ENCODE data around the gene MAP3K15.

MAP3K15 gene

GRCh38 chrX:19555683-19556082, 40.4 kb upstream of the MAP3K15 start:
- Histone ChIP-seq H3K4me3 (no peak overlapping the region), H3K27ac (no peak overlapping the region)
- no peak for DNase-seq (ENCODE audit: low spot score)
- TF ChIP-seq, protein P1, sequence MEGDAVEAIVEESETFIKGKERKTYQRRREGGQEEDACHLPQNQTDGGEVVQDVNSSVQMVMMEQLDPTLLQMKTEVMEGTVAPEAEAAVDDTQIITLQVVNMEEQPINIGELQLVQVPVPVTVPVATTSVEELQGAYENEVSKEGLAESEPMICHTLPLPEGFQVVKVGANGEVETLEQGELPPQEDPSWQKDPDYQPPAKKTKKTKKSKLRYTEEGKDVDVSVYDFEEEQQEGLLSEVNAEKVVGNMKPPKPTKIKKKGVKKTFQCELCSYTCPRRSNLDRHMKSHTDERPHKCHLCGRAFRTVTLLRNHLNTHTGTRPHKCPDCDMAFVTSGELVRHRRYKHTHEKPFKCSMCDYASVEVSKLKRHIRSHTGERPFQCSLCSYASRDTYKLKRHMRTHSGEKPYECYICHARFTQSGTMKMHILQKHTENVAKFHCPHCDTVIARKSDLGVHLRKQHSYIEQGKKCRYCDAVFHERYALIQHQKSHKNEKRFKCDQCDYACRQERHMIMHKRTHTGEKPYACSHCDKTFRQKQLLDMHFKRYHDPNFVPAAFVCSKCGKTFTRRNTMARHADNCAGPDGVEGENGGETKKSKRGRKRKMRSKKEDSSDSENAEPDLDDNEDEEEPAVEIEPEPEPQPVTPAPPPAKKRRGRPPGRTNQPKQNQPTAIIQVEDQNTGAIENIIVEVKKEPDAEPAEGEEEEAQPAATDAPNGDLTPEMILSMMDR (IDR thresholded peaks at IDR 0.05) = no peak

DNA sequence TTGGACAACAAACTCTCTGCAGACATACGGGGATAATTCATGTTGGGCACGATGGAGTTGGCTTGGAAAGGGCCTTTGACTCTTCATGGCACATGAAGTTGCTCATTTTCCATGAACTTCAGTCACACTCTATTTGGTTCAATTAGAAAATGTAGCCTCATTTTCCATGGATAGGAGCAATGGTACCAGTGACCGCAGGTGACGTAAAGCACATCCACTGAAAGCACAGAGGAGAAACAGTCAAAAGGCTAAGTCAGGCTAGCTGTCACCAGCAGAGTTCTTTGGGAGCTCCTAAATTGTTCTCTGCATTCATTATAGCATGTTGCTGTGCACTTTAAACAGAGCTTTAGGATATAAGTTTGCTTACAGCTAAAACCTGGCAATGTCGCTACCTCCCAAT, 39.9 kb upstream of the MAP3K15 start:
- DNase-seq (ENCODE audit: low spot score) = no peak
- no peak overlapping the region for H3K27ac ChIP-seq
- H3K4me3 ChIP-seq = no peak overlapping the region
- TF ChIP-seq, protein P1 (IDR thresholded peaks at IDR 0.05) = no peak

DNA sequence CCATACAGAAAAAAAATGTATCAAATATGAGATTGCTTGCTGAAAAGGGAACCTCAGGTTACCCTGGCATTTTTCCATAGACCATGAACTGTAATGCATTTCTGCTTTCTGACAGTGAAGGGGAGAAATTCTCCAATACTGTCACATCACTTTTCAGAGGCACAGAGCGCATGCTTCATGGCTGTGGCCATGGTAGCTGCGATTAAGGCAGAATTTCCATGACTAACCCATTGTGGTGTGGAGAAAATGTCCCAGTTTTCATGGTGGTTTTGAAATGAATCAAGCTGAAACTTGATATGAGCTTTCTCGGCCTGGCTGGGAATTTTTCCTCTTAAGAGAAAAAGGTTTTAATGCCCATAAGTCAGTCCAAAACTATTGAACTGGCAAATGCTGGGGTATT, 39.5 kb upstream of the MAP3K15 start:
- no peak overlapping the region for H3K27ac ChIP-seq
- no peak for DNase-seq (ENCODE audit: low spot score)
- TF ChIP-seq, protein P1 (IDR thresholded peaks at IDR 0.05) = no peak
- no peak overlapping the region for H3K4me3 ChIP-seq

DNA sequence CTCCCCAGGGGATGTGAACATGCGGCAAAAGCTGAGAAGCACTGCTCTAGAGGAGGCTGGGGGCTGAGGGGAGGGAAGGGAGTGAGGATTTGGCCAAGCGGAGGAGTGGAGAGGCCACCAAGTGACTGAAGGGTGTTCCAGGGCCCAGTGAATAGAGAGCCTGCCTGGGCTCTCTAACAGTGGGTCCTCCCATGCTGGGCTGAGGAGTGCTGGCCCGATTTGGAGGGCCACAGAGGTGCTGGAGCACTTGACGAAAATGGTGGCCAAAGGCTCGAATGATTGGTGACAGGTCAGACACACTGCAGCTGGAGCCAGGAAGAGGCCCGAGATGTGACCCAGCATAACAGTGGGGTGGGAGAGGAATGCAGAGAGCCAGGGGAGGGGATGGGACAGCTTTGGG, 37.5 kb upstream of the MAP3K15 start:
- TF ChIP-seq, protein P1 (IDR thresholded peaks at IDR 0.05) = no peak
- Histone ChIP-seq H3K27ac (no peak overlapping the region), H3K4me3 (no peak overlapping the region)
- DNase-seq (ENCODE audit: low spot score) = no peak

- no peak overlapping the region for H3K27ac ChIP-seq
- TF ChIP-seq, protein P1 (IDR thresholded peaks at IDR 0.05) = no peak
- no peak for DNase-seq (ENCODE audit: low spot score)
- no peak overlapping the region for H3K4me3 ChIP-seq
Observed at GRCh38 chrX:19549838-19550237, 34.5 kb upstream of the MAP3K15 start.

GRCh38 chrX:19548934-19549333, 33.6 kb upstream of the MAP3K15 start:
- H3K4me3 ChIP-seq = no peak overlapping the region
- H3K27ac ChIP-seq = no peak overlapping the region
- DNase-seq (ENCODE audit: low spot score) = no peak
- TF ChIP-seq, protein P1 (IDR thresholded peaks at IDR 0.05) = no peak

DNA sequence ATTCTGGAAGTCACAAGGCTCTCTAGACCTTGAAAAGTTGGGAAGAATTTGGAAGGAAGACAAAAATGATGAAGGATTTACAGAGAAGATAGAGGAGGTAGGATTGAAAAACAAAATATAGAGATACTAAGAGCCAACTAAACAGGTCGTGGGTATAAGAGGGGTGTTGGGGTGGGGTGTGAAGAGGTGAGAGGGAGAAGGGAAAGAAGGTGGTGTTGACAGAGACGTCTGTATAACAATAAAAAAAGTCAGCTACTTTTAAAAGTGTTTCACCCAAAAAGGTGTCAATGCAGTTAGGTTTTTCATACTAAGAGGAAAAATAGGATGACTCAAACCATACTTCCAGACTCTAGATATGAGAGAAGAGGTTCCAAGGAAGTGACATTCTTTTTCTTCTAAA, 33.0 kb upstream of the MAP3K15 start:
- no peak overlapping the region for H3K4me3 ChIP-seq
- TF ChIP-seq, protein P1 (IDR thresholded peaks at IDR 0.05) = no peak
- DNase-seq (ENCODE audit: low spot score) = no peak
- H3K27ac ChIP-seq = no peak overlapping the region

All from coronary artery (tissue), 2 donors.